ENCODE results near the gene NPIPA5. TPM values are rescaled to one million over a fixed set of nuclear protein-coding genes. Genes with fewer than 3 reads are reported as not detected.
"Not testable (repeated sequence)": the region's sequence is repeated elsewhere in the genome, so short reads cannot be mapped to it uniquely, and the experiment has no call there.

The NPIPA5 gene
- total RNA-seq, 3 donors from 2014 or later (not counting 1 experiment from before 2014, with no cell fraction given), result 1.0 to 19.6 (median 9.5) TPM

DNA sequence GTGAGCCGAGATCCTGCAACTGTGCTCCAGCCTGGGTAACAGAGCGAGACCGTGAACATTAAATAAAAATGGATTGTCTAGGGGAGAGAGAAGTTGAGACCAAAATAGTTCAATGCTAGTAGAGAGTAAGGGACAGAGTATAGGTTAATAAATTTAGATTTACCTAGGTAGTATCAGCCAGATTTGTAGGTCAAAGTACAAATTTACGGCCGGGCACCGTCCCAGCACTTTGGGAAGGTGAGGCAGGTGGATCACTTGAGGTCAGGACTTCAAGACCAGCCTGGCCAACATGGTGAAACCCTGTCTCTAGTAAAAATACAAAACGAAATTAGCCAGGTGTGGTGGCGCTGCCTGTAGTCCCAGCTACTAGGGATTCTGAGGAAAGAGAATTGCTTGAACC lies 44.1 kb upstream of the NPIPA5 start:
- ATAC-seq, result no peak
- H3K4me3 ChIP-seq (ENCODE audit: low read length), result no peak overlapping the region
- TF ChIP-seq, protein P1, sequence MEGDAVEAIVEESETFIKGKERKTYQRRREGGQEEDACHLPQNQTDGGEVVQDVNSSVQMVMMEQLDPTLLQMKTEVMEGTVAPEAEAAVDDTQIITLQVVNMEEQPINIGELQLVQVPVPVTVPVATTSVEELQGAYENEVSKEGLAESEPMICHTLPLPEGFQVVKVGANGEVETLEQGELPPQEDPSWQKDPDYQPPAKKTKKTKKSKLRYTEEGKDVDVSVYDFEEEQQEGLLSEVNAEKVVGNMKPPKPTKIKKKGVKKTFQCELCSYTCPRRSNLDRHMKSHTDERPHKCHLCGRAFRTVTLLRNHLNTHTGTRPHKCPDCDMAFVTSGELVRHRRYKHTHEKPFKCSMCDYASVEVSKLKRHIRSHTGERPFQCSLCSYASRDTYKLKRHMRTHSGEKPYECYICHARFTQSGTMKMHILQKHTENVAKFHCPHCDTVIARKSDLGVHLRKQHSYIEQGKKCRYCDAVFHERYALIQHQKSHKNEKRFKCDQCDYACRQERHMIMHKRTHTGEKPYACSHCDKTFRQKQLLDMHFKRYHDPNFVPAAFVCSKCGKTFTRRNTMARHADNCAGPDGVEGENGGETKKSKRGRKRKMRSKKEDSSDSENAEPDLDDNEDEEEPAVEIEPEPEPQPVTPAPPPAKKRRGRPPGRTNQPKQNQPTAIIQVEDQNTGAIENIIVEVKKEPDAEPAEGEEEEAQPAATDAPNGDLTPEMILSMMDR (IDR thresholded peaks at IDR 0.05), result no peak
- Mint-ChIP-seq H3K9me3 (no peaks in the 10 kb centered on the region), H3K4me3 (no peak overlapping the region), H3K4me1 (no peaks in the 10 kb centered on the region), H3K27ac (no peak overlapping the region), H3K27me3 (ENCODE audit: low read depth in 2 of 2) (peaks cover 0 to 7% of the 10 kb centered on the region in 2 donors), H3K36me3 (no peaks in the 10 kb centered on the region)
- intact Hi-C loops (cut with micrococcal nuclease), result loop anchor here (10.0 kb wide), 1 partner anchor 703 kb away; no protein-coding TSS in a partner anchor
- WGBS (ENCODE audit: insufficient coverage), result 90% methylated on average over 8 of the region's 8 CpGs
- DNase-seq, result no peak
- H3K9me3 ChIP-seq (ENCODE audit: control insufficient read depth, insufficient read depth, low read length), result no peaks in the 10 kb centered on the region
- H3K36me3 ChIP-seq (ENCODE audit: control insufficient read depth, insufficient read depth, low read length), result no peaks in the 10 kb centered on the region
- no peaks in the 10 kb centered on the region for H3K4me1 ChIP-seq (ENCODE audit: control insufficient read depth, insufficient read depth, low read length)
- no peaks in the 10 kb centered on the region for H3K27me3 ChIP-seq (ENCODE audit: control insufficient read depth, insufficient read depth, low read length)
- H3K27ac ChIP-seq (ENCODE audit: low read length), result no peak overlapping the region

DNA sequence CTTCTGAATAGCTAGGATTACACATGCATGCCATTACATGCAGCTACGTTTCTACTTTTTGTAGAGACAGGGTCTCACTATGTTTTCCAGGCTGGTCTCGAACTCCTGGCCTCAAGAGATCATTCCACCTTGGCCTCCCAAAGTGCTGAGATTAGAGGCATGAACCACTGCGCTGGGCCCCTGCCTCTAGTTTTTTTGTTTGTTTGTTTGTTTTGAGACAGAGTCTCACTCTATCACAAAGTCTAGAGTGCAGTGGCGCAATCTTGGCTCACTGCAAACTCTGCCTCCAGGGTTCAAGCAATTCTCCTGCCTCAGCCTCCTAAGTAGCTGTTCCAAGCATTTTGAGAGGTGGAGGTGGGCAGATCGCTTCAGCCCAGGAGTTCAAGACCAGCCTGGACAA lies 43.6 kb upstream of the NPIPA5 start:
- H3K27ac Mint-ChIP-seq; H3K36me3 ChIP-seq (ENCODE audit: control insufficient read depth, insufficient read depth, low read length); H3K4me3 ChIP-seq (ENCODE audit: low read length); H3K9me3 Mint-ChIP-seq; H3K9me3 ChIP-seq (ENCODE audit: control insufficient read depth, insufficient read depth, low read length); H3K27me3 ChIP-seq (ENCODE audit: control insufficient read depth, insufficient read depth, low read length); H3K36me3 Mint-ChIP-seq; H3K4me3 Mint-ChIP-seq; H3K4me1 Mint-ChIP-seq; H3K27ac ChIP-seq (ENCODE audit: low read length); H3K4me1 ChIP-seq (ENCODE audit: control insufficient read depth, insufficient read depth, low read length); H3K27me3 Mint-ChIP-seq (ENCODE audit: low read depth in 2 of 2); DNase-seq; ATAC-seq: not testable (repeated sequence)
- intact Hi-C loops (cut with micrococcal nuclease), result loop anchor here (10.0 kb wide), 1 partner anchor 703 kb away; no protein-coding TSS in a partner anchor
- WGBS (ENCODE audit: insufficient coverage), result 82% methylated on average over 5 of the region's 5 CpGs

DNA sequence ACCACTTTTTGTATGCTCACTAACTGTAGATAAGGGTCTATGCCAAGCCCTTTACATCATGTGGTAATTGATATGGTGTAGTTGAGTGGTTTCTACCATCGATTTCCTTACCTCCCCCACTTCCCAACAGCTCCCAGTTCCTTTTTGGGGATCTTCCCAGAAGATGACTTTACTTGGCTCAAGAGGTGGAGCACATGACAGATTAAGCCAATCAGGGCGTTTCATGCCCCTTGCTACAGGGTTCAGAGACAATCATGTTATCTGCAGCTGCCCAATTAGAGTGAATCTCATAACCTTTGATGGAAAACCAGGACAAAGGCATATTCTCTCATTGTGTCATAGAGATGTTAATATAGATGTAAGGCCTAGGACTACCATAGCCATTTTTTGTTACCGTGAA lies 40.1 kb upstream of the NPIPA5 start:
- Histone ChIP-seq H3K4me1 (ENCODE audit: control insufficient read depth, insufficient read depth, low read length) (no peaks in the 10 kb centered on the region), H3K27me3 (ENCODE audit: control insufficient read depth, insufficient read depth, low read length) (no peaks in the 10 kb centered on the region), H3K9me3 (ENCODE audit: control insufficient read depth, insufficient read depth, low read length) (no peaks in the 10 kb centered on the region), H3K4me3 (ENCODE audit: low read length) (no peak overlapping the region), H3K27ac (ENCODE audit: low read length) (no peak overlapping the region), H3K36me3 (ENCODE audit: control insufficient read depth, insufficient read depth, low read length) (no peaks in the 10 kb centered on the region)
- no peaks in the 10 kb centered on the region for H3K36me3 Mint-ChIP-seq
- H3K4me3 Mint-ChIP-seq, result no peak overlapping the region
- no peaks in the 10 kb centered on the region for H3K4me1 Mint-ChIP-seq
- intact Hi-C loops (cut with micrococcal nuclease), result no loop called here
- no peak overlapping the region for H3K27ac Mint-ChIP-seq
- DNase-seq, result no peak
- H3K9me3 Mint-ChIP-seq, result no peaks in the 10 kb centered on the region
- no peak for ATAC-seq
- TF ChIP-seq, protein P1 (IDR thresholded peaks at IDR 0.05), result no peak
- H3K27me3 Mint-ChIP-seq (ENCODE audit: low read depth in 2 of 2), result peaks cover 7 to 8% of the 10 kb centered on the region in 2 donors
- WGBS (ENCODE audit: insufficient coverage), result 85% methylated on average over 2 of the region's 3 CpGs

DNA sequence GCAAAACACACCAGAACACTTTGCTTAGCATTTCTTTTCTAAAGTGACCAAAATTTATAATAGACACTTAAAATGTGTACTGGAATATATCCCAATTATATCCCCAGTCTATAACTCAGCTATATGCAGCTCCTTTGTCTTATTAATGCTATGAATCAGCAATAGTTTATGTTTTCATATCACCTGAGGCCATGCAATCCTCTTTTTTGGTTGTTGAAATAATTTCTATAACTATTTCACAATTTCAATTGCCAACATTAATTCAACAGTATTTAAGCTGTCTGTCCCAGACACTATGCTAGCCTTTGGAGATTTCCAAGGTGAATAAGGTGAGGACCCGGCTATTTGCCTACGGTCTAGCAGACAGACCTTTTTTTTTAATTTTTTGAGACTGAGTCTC lies 39.1 kb upstream of the NPIPA5 start:
- H3K4me3 Mint-ChIP-seq, result no peak overlapping the region
- 89% methylated on average over 2 of the region's 2 CpGs for WGBS (ENCODE audit: insufficient coverage)
- TF ChIP-seq, protein P1 (IDR thresholded peaks at IDR 0.05), result no peak
- no peaks in the 10 kb centered on the region for H3K9me3 ChIP-seq (ENCODE audit: control insufficient read depth, insufficient read depth, low read length)
- no peak for DNase-seq
- H3K27ac ChIP-seq (ENCODE audit: low read length), result no peak overlapping the region
- H3K4me1 ChIP-seq (ENCODE audit: control insufficient read depth, insufficient read depth, low read length), result no peaks in the 10 kb centered on the region
- H3K36me3 ChIP-seq (ENCODE audit: control insufficient read depth, insufficient read depth, low read length), result no peaks in the 10 kb centered on the region
- no peak for ATAC-seq
- H3K9me3 Mint-ChIP-seq, result no peaks in the 10 kb centered on the region
- H3K27me3 Mint-ChIP-seq (ENCODE audit: low read depth in 2 of 2), result peaks cover 7 to 8% of the 10 kb centered on the region in 2 donors
- H3K27me3 ChIP-seq (ENCODE audit: control insufficient read depth, insufficient read depth, low read length), result no peaks in the 10 kb centered on the region
- no peaks in the 10 kb centered on the region for H3K36me3 Mint-ChIP-seq
- H3K4me1 Mint-ChIP-seq, result no peaks in the 10 kb centered on the region
- H3K27ac Mint-ChIP-seq, result no peak overlapping the region
- intact Hi-C loops (cut with micrococcal nuclease), result no loop called here
- H3K4me3 ChIP-seq (ENCODE audit: low read length), result no peak overlapping the region

Measured in natural killer cell (primary cell).